ENCODE results near the gene CCDC152.

The CCDC152 gene

DNA sequence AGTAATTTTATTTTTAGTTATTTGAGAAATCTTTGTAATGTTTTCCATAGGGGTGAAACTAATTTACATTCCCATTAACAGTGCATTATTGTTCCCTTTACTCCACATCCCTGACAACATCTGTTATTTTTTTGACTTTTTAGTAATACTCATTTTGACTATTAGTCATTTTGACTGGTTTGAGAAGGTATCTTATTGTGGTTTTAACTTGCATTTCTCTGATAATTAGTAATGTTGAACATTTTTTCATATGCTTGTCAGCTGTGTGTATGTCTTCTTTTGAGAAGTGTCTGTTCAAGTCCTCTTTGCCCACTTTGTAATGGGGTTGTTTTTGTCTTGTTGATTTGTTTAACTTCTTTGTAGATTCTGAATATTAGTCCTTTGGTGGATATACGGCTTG lies 27.5 kb downstream of the CCDC152 start:
- no peak for ATAC-seq

DNA sequence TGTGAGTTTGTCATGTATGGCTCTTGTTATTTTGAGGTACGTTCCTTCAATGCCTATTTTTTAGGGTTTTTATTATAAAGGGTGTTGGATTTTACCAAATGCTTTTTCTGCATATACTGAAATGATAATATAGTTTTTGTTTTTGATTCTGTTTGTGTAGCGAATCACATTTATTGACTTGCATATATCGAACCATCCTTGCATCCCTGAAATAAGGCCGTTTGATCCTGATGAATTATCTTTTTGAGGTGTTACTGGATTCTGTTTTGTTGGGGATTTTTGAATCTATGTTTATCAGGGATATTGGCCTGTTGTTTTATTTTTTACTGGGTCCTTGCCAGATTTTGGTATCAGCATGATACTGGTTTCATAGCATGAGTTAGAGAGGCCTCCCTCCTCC lies 29.1 kb downstream of the CCDC152 start:
- no peak for ATAC-seq

- ATAC-seq: no peak
Measured at GRCh38 chr5:42787073-42787472, 30.5 kb downstream of the CCDC152 start.

- no peak for ATAC-seq
Measured at GRCh38 chr5:42787845-42788244, 31.2 kb downstream of the CCDC152 start.

DNA sequence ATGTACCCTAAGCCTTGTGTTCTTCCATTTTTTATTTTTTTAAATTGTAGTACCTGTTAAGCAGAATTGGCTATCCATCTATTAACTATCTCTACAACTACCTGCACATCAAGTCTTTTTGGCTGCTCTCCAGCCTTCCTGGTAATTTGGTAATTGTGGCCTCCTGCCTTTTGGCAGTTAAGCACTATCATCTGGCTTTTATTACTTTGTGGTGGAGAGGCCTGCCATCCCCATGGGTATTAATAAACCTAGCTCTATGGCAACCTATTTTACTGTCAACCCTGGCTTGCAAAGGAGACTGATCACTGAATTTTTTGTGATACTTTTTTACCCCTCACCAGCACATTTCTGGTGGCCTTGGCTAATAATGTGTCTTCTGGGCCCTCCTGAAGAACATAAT lies 34.5 kb downstream of the CCDC152 start:
- no peak for ATAC-seq

GRCh38 chr5:42798284-42799240 lies 41.9 kb downstream of the CCDC152 start:
- no peak for ATAC-seq

GRCh38 chr5:42799241-42799608 lies 42.6 kb downstream of the CCDC152 start:
- ATAC-seq: no peak

DNA sequence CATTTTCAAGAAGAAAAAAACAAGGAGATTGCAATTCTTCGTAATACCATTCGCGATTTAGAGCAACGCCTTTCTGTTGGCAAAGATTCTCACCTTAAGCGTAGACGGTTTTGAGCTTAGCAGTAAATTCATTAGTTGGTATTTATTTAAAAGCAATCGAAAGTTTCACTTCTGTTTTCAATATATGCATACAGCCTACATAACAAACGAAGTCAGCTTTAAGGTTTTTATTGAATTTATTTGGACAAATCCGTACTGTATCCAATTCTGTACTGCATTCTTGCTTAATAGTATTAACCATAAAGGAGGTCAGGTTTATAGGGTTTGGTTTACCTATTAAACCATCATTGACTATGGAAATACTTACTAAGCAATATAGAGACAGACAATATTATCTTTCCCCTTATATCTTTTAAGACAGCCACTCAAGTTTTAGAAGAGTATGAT lies 43.1 kb downstream of the CCDC152 start:
- no peak for ATAC-seq

DNA sequence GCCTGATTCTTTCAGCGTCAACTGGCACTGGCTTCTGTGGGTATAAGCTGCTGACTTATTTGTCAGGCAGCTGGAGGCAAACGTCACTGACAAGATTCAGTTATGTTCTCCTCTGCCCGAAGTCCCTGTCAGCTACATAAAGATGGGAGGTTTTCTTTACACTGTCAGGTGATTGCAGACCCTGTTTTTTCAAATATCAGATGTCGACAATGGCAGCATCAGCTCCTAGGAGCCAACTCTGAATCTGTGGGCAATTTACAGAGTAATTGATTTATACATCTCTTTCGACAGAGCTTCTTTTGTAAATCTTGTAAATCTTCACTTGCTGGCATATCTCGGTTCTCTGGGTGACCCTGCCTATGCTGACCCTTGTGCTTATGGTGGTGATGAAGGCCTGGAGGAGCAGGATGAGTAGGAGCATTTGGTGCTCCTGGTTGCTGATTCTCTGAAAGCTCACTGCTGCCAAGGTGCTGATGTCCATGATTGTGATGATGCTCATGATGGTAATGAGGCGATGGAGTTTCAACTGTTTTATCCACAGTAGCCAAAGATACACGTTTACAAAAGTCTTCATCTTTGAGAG lies 44.2 kb downstream of the CCDC152 start:
- ATAC-seq: no peak

- ATAC-seq: no peak
Measured at GRCh38 chr5:42801516-42802166, 45.0 kb downstream of the CCDC152 start.

GRCh38 chr5:42804717-42805339 lies 48.2 kb downstream of the CCDC152 start:
- no peak for ATAC-seq

- no peak for ATAC-seq
Measured at GRCh38 chr5:42806004-42806700, 49.5 kb downstream of the CCDC152 start.

- ATAC-seq: no peak
Measured at GRCh38 chr5:42806701-42807262, 50.2 kb downstream of the CCDC152 start.

DNA sequence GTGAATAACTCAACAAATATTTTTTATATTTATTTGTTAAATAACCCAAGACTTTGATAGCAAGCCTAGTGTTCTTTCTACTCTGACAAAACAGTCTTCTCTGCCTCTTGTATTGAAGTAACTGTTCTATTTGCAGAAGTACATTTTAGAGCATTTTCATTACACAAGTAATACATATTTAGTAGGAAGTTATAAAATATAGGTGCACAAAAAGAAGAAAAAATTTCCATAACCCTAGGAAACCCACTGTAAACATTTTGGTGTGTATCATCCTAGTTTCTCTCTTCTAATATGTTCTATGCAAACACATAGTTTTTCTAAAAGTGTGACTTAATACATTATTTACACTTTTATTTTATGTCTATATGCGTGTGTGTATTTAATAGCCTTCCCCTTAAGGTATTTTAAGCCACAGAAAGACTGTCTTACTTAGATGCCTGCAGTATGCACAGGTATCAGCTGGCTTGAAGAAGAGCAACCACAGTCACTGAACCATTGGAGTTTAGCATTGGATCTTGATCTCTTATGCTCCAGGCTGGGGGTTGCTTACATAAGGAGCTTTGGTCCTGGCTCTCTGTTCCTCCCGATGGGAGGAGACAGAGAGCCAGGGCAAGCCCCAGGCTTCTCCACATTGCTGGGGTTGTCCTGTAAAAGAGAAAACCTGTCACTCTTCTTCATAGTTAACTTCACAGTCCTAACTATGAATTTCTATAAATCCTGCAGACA lies 51.3 kb downstream of the CCDC152 start:
- ATAC-seq: no peak

GRCh38 chr5:42808888-42809611 lies 52.4 kb downstream of the CCDC152 start:
- no peak for ATAC-seq

DNA sequence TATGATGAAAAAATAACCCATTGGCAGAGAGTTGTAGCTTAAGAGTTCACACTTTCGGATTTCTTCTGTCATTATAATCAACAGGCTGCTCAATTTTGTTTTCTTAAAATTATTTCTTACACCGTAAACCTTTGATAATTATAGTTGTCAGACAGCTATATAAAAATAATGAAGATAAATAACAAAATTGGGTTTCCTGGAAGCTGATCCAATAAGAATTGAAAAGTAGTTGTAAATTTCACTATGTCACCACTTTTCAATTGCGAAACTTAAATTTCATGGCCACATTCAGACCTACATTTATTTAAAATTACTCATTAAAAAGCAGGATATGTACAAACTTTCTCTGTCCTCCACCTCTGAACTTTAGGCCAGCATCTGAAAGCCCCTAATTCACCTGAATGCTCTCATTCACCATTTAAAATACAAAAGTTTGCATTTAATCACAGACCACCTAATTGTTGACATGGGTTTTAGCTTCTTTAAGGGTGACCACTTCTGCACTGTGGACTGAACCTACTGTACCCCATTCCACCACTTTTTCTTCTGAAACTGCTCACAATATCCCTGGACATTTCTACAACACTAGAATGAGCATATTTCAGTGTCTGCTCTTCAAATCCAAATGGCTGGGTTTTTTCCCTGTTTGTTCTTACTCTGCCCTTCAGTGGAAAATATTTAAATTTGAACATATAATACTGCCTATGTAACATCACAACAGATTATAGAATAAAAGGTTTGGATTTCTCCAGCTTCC lies 54.4 kb downstream of the CCDC152 start:
- ATAC-seq: no peak

GRCh38 chr5:42811591-42812446 lies 55.2 kb downstream of the CCDC152 start, which contains the start of gene SELENOP:
TSS of gene SELENOP (minus strand) at chr5:42811892. CDS start at chr5:42808353, 3,539 bp downstream.
- ATAC-seq: no peak

GRCh38 chr5:42812620-42813019 lies 56.0 kb downstream of the CCDC152 start:
- ATAC-seq: no peak

DNA sequence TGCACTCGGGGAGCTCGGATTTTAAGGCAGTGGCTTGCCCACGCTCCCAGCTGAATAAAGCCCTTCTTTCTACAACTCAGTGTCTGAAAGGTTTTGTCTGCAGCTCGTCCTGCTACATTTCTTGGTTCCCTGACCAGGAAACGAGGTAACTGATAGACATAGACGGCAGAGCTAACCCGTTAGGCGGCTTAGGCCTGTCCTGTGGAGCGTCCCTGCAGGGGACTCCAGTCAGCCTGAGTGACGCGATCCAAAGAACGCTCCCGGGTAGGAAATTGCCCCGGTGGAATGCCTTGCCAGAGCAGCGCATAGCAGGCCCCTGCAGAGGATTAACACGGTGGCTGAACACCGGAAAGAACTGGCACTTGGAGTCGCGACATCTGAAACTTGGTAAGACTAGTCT lies 56.9 kb downstream of the CCDC152 start:
- ATAC-seq: no peak

All from activated CD4-positive, CD25-positive, alpha-beta regulatory T cell treated with anti-CD3 and anti-CD28 coated beads, Interleukin-2, amount 50 U/mL, for 24 hours (primary cell).